ENCODE results near the gene RIPOR3. TPM values are rescaled to one million over a fixed set of nuclear protein-coding genes. Genes with fewer than 3 reads are reported as not detected.
"Not testable (repeated sequence)": the region's sequence is repeated elsewhere in the genome, so short reads cannot be mapped to it uniquely, and the experiment has no call there.

RIPOR3 gene
- total RNA-seq, 1 donor from 2014 or later = 8.1 TPM

DNA sequence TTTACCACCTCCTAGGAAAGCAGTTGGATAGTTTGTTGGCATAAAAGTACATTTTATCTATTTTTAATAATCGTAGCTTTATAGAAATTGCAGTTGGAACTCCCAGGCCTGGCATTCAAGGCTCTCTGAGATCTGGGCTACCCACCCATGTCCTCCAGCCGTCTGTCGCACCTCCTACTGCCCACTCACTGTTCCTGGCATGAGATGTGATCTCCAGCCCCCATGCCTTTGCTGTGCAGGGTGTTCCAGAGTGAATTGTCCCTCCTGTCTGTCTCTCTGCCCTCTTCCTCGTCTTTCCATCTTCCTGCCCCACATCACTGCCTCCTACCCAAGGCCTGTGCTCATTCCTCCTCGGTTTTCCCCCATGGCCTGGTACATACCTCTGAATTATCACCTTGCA lies 130.5 kb downstream of the RIPOR3 start:
- DNase-seq = no peak
- intact Hi-C loops (cut with DNase I) = no loop called here
- no peak for ATAC-seq (ENCODE audit: poor library complexity)

DNA sequence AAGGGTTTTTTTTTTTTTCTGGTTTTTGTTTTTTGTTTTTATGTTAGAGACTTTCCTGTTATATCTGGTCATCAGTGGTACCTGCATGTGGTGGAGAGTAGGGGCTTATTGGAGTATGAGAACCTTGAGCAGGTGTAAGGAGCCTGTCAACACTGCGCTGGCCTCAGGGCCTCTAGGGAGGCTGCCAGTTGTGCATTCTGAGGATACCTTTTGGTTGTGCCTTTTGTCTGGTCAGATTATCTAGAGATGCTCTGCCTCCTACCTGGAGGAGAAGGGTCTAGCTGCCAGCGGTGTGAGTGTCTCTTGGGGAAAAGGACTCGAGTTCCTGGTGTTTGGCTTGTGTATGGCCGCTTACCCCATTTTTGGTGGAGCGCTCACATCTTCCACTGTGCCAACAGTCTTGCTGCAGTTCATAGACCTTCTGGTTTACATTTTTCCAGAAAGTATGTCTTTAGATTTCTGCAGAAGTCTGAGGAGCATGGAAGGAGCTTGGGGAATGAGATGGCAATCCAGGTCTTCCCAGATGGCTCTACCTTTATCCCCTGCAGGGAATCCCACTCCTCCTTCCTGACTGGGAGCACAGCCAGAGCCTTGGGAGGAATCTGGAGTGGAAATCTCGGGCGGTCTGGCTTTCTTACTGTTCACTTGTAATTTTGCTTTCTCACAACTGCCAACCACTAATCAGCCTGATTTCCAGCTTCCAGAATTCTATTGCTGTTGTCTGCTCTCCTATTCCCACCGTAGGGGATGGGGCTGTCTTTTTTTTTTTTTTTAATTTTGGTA lies 131.3 kb downstream of the RIPOR3 start:
- ATAC-seq (ENCODE audit: poor library complexity) (no peak), DNase-seq (no peak)
- intact Hi-C loops (cut with DNase I) = no loop called here

- intact Hi-C loops (cut with DNase I) = no loop called here
- DNase-seq (no peak), ATAC-seq (ENCODE audit: poor library complexity) (no peak)
These were observed 132.2 kb downstream of the RIPOR3 start for GRCh38 chr20:50559149-50559548.

DNA sequence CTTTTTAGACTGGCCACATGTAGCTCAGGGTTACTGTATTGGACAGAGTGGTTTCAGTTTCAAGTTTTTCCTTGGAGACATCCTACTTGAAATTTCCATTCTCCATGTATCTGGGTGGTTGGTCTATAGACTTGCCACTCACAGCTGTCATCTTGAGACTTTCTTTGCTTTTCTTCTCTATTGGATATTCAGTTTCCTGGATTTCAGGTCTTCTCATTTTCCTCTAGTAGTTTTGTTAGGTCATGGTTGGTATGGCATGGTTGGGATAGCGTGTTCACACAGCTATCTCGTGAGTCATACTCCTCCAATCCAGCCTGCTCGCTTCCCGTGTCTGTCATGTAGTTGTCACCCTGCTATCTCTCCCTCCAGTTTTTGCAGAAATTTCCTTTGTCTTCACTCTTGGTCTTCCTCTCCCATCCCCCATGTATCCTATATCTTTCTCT lies 132.8 kb downstream of the RIPOR3 start:
- intact Hi-C loops (cut with DNase I) = no loop called here
- ATAC-seq (ENCODE audit: poor library complexity) = no peak
- DNase-seq = no peak

GRCh38 chr20:50557549-50558134 lies 133.7 kb downstream of the RIPOR3 start:
- ATAC-seq (ENCODE audit: poor library complexity) = no peak
- no peak for DNase-seq
- intact Hi-C loops (cut with DNase I) = no loop called here

DNA sequence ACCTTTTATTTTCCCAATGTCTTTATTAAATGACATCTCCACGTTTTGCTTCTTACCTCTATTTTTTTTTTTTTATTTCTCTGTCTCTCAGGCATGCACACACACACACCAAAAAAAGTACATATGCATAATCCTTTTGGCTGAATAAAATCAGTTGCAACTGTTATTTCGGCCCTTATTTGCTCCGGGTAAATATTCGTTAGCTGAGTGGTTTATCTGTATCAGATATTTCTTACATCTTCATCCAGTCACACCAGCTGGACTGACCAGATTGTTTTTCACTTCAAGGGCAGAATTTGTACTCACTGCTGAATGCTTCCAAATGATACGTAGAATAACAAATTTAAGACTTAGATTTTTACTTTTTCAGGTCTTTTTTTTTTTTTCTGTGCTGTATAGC lies 135.7 kb downstream of the RIPOR3 start:
- ATAC-seq (ENCODE audit: poor library complexity) (peak; percentile 16), DNase-seq (no peak)
- intact Hi-C loops (cut with DNase I) = no loop called here

- DNase-seq (no peak), ATAC-seq (ENCODE audit: poor library complexity) (no peak)
- intact Hi-C loops (cut with DNase I) = no loop called here
These were observed 136.4 kb downstream of the RIPOR3 start for GRCh38 chr20:50554694-50555579.

DNA sequence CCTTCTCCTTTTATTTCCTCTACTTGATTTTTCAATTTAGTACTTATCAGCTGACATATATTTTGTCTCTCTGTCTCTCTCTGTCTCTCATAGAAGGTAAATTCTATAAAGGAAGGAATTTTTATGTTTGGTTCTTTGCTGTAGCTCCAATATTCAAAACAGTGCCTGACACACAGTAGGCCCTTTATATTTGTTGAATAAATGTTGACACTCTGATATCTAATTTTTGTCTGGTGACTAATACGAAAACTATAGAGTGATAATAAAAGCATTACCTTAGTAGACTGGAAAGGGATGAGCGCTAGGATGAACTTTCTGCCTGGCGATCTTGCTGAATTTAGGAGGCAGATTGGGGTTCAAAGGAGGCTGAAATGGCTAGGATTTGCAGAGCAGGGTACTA lies 138.4 kb downstream of the RIPOR3 start:
- intact Hi-C loops (cut with DNase I) = no loop called here
- no peak for DNase-seq
- ATAC-seq (ENCODE audit: poor library complexity) = no peak

DNA sequence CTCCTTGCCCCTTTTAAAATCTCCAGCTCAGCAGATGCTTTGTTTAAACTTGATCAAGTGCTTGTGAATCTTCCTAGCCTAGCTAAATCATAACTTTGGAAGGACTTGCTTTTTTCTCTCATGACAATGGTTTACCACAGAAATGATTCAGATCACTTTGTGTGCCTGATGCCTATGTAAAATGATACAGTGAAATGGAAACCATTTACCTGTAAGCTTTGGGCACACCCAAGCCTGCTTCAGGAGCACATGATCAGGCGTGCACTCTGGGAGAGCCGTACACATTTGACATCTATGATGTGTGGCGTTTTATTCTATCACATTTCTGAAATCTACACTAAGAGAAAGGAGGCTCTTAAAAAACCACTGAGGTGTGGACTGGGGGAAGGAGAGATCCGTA lies 140.1 kb downstream of the RIPOR3 start:
- no peak for ATAC-seq (ENCODE audit: poor library complexity)
- intact Hi-C loops (cut with DNase I) = no loop called here
- DNase-seq = no peak

DNA sequence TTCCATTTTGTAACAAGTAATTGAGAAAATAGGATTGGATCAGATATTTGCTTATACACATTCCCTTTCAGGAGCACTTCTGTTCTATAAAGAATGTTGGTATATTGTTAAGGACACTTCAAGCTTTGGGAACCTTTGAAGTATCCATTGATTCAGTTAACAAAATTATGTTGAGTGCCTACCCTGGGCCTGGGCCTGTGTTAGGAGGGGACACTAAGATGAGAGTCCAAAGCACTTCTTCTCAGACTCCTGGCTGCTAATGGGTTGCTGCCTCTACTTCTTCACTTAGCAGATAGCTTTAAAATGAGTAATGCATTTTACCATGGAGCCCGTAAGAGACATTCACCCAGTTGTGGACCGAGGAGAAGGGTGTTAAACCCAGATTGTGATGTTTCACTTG lies 140.8 kb downstream of the RIPOR3 start:
- intact Hi-C loops (cut with DNase I) = no loop called here
- ATAC-seq (ENCODE audit: poor library complexity) = no peak
- DNase-seq = no peak

DNA sequence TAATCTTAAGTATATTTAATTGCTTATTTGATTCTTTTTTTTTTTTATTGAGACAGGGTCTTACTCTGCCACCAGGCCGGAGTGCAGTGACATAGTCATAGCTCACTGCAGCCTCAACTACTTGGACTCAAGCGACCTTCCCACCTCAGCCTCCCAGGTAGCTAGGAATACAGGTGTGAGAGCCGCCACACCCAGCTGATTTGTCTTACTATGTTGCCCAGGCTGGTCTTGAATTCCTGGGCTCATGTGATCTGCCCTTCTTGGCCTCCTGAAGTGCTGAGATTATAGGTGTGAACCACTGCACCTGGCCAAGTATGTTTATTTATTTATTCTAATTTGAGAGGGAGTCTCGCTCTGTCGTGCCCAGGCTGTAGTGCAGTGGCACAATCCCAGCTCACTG lies 142.9 kb downstream of the RIPOR3 start:
- intact Hi-C loops (cut with DNase I) = no loop called here
- DNase-seq (no peak), ATAC-seq (ENCODE audit: poor library complexity) (no peak)

DNA sequence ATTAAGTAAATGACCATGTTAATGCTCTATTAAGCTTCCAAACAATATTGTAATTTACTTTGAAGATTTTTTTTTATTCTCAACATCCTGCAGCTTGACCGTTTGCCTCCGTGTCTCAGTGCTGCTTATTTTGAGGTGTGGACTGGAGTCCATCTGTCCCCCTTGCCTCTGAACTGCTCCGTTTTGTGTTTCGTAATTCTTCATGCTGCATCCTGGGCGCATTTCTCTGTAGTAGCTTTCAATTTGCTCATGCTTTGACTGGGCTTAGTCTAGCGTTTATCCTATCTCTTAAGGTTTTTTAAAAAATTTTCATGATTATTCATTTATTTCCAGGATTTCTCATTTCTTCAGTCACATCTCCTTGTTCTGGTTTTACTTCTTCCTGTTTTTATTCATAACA lies 143.4 kb downstream of the RIPOR3 start:
- no peak for ATAC-seq (ENCODE audit: poor library complexity)
- intact Hi-C loops (cut with DNase I) = no loop called here
- no peak for DNase-seq

DNA sequence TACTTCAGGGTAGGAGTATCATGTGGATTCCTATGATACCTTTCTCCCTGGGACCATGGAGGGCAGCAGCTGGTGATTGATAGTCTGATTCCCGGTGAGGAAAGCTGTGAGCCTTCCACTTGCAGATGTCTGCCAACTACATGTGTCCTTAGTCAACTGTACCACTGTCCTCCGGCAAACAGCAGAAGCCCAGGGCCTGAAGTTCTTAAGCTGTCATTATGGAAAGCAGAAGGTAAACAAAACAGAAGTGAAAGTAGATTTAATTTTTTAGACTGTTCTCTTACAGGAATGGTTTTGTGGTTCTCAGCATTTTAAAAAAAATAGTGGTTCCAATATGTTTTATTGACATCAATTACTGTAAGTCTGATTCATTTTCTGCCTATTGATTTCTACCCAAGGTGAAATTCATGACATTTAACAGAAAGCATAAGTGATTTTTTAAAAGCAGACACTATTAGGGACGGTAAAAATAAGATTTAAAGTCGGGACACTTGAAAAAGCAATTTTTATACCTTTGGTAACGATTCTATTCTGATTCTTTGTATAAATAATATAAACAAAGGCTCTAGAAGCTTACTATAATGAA lies 144.5 kb downstream of the RIPOR3 start:
- DNase-seq = no peak
- peak; percentile 72 for ATAC-seq (ENCODE audit: poor library complexity)
- intact Hi-C loops (cut with DNase I) = no loop called here

GRCh38 chr20:50545126-50545525 lies 146.2 kb downstream of the RIPOR3 start:
- DNase-seq (no peak), ATAC-seq (ENCODE audit: poor library complexity) (no peak)
- intact Hi-C loops (cut with DNase I) = no loop called here

GRCh38 chr20:50543326-50543725 lies 148.0 kb downstream of the RIPOR3 start:
- no peak for ATAC-seq (ENCODE audit: poor library complexity)
- intact Hi-C loops (cut with DNase I) = no loop called here
- DNase-seq = no peak

GRCh38 chr20:50541606-50542041 lies 149.7 kb downstream of the RIPOR3 start:
- intact Hi-C loops (cut with DNase I) = no loop called here
- DNase-seq = no peak
- ATAC-seq (ENCODE audit: poor library complexity) = peak; percentile 20

DNA sequence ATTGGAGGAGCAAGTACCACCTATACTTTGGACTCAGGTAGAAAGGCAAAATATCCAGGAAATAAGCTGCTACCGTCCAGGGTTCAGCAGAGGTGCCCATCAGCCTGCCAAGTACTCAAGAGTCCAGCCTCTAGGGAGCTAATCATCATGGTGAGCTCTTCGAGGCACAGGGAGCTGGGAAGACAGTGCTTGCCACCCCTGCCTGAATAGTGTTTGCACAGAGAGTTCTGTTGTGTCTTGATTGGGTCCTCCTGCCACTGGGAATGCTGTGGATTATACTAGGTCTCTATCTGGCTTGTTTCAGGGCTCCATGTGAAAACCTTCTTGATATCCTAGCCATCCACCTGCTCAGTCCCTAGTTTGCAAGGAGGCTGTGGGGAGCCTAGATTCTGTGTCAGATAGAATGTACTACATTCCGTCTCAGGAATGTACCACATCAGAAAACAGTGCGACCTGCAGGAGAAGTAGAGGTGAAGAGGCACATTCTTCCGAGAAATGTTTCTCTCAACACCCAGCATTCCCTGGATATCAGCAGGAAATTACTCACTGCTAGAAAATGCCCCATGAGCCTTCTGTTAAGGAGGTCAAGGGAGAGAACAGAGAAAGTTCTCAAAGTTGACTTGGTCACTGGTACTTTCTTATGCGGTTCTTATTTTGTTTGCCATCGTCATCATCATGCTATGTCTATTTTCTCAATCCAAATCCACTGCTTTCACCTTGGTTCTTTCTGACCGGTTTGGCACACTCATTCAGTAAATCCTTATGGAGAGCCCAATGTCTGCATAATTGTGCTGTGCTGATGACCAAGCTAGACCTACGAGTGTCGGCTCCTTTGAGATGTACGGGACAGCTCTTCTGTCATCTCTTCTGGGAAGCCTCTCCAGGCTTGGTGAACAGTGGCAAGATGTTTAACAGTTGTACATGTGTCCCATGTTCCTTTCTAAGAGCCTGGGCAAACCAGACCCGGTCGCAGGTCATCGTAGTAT lies 150.4 kb downstream of the RIPOR3 start:
- peak; percentile 50 for ATAC-seq (ENCODE audit: poor library complexity)
- DNase-seq = no peak
- intact Hi-C loops (cut with DNase I) = no loop called here

- ATAC-seq (ENCODE audit: poor library complexity); DNase-seq; intact Hi-C loops (cut with DNase I): not testable (repeated sequence)
These were observed 151.5 kb downstream of the RIPOR3 start for GRCh38 chr20:50539798-50540197.
